Endothelial cell (in vitro differentiated cells): ENCODE data around the gene BPIFA3. TPM values are rescaled to one million over a fixed set of nuclear protein-coding genes. Genes with fewer than 3 reads are reported as not detected.

Experiments
- DNase-seq: peaks from one replicate; pipeline ENCODE4 v3.0.0; 2021; ENCODE audit warnings: low spot score
- H3K27ac Mint-ChIP-seq: one replicate; pipeline ENCODE4 v1.8.0; 2021; ENCODE audit warnings: mixed read lengths, inconsistent platforms; ENCODE audit not compliant: unreplicated experiment
- H3K27me3 Mint-ChIP-seq: one replicate; pipeline ENCODE4 v1.8.0; 2021; ENCODE audit warnings: mild to moderate bottlenecking, moderate library complexity, mixed read lengths, inconsistent platforms; ENCODE audit not compliant: unreplicated experiment
- H3K36me3 Mint-ChIP-seq: one replicate; pipeline ENCODE4 v1.8.0; 2021; ENCODE audit warnings: mild to moderate bottlenecking, low read depth, mixed read lengths, inconsistent platforms; ENCODE audit not compliant: unreplicated experiment
- H3K4me1 Mint-ChIP-seq: one replicate; pipeline ENCODE4 v1.8.0; 2021; ENCODE audit warnings: mild to moderate bottlenecking, mixed read lengths, inconsistent platforms; ENCODE audit not compliant: unreplicated experiment
- H3K4me3 Mint-ChIP-seq: one replicate; pipeline ENCODE4 v1.8.0; 2021; ENCODE audit warnings: mild to moderate bottlenecking, mixed read lengths, inconsistent platforms; ENCODE audit not compliant: unreplicated experiment
- H3K9me3 Mint-ChIP-seq: one replicate; pipeline ENCODE4 v1.8.0; 2021; ENCODE audit warnings: mixed read lengths, inconsistent platforms; ENCODE audit not compliant: unreplicated experiment
- CTCF ChIP-seq: fragments of 200-600 bp; sonication (generic); IDR thresholded peaks from one replicate; pipeline ENCODE4 v1.5.0; 2021; ENCODE audit warnings: antibody characterized with exemption; ENCODE audit not compliant: unreplicated experiment
- total RNA-seq: library from RNA; stranded (reverse); fragmentation: NEBNext Ultra II Directional; extraction: Animal tissue kit (Norgen Biotek cat#: 25700); gene quantifications from one replicate; pipeline ENCODE4 v1.2.1, GENCODE V29; 2021; ENCODE audit not compliant: unreplicated experiment

BPIFA3 gene
- total RNA-seq, 1 donor from 2014 or later, result not detected

GRCh38 chr20:33252460-33252859 is 35.3 kb downstream of the BPIFA3 start:
- Mint-ChIP-seq H3K9me3 (no peaks in the 10 kb centered on the region), H3K36me3 (no peaks in the 10 kb centered on the region), H3K4me1 (no peaks in the 10 kb centered on the region), H3K4me3 (no peak overlapping the region), H3K27me3 (no peaks in the 10 kb centered on the region), H3K27ac (no peak overlapping the region)
- TF ChIP-seq CTCF, result no peak
- DNase-seq, result no peak

GRCh38 chr20:33255005-33255404 is 37.9 kb downstream of the BPIFA3 start:
- no peak for TF ChIP-seq CTCF
- Mint-ChIP-seq H3K4me1 (no peaks in the 10 kb centered on the region), H3K9me3 (no peaks in the 10 kb centered on the region), H3K36me3 (no peaks in the 10 kb centered on the region), H3K27ac (no peak overlapping the region), H3K27me3 (no peaks in the 10 kb centered on the region), H3K4me3 (no peak overlapping the region)
- no peak for DNase-seq

GRCh38 chr20:33257237-33257636 is 40.1 kb downstream of the BPIFA3 start:
- Mint-ChIP-seq H3K9me3 (no peaks in the 10 kb centered on the region), H3K36me3 (no peaks in the 10 kb centered on the region), H3K4me1 (no peaks in the 10 kb centered on the region), H3K27me3 (peaks cover 1% of the 10 kb centered on the region), H3K4me3 (no peak overlapping the region), H3K27ac (no peak overlapping the region)
- no peak for DNase-seq
- no peak for TF ChIP-seq CTCF

- Mint-ChIP-seq H3K9me3 (no peaks in the 10 kb centered on the region), H3K36me3 (no peaks in the 10 kb centered on the region), H3K4me1 (no peaks in the 10 kb centered on the region), H3K27ac (no peak overlapping the region), H3K27me3 (peaks cover 5% of the 10 kb centered on the region), H3K4me3 (no peak overlapping the region)
- TF ChIP-seq CTCF, result no peak
- DNase-seq, result no peak
Observed at GRCh38 chr20:33259371-33259770, 42.2 kb downstream of the BPIFA3 start.

GRCh38 chr20:33261465-33261864 is 44.3 kb downstream of the BPIFA3 start:
- Mint-ChIP-seq H3K36me3 (no peaks in the 10 kb centered on the region), H3K27me3 (peaks cover 5% of the 10 kb centered on the region), H3K4me3 (no peak overlapping the region), H3K4me1 (no peaks in the 10 kb centered on the region), H3K9me3 (no peaks in the 10 kb centered on the region), H3K27ac (no peak overlapping the region)
- TF ChIP-seq CTCF, result no peak
- no peak for DNase-seq
